ENCODE results near the gene SORCS1.

Gene SORCS1

DNA sequence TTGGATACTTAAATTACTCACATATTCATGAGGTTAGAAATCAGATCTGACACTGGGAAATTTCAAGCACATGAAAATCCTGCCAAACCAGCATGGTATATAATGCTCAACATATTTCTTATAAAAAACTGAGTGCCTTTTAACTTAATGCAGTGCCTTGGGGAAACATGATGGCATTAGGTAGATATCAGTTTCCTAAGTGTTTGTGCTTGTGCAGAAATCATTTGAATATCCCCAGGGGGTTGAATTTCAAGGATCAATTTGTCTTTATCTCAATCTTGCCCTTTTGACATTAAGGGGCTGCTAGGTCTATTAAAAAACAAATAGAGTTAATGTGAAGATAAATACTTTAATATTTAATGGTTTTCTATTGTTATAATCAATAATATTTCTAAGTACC, 396.3 kb downstream of the SORCS1 start:
- DNase-seq (ENCODE audit: low read depth) = no peak
- TF ChIP-seq, protein P1, sequence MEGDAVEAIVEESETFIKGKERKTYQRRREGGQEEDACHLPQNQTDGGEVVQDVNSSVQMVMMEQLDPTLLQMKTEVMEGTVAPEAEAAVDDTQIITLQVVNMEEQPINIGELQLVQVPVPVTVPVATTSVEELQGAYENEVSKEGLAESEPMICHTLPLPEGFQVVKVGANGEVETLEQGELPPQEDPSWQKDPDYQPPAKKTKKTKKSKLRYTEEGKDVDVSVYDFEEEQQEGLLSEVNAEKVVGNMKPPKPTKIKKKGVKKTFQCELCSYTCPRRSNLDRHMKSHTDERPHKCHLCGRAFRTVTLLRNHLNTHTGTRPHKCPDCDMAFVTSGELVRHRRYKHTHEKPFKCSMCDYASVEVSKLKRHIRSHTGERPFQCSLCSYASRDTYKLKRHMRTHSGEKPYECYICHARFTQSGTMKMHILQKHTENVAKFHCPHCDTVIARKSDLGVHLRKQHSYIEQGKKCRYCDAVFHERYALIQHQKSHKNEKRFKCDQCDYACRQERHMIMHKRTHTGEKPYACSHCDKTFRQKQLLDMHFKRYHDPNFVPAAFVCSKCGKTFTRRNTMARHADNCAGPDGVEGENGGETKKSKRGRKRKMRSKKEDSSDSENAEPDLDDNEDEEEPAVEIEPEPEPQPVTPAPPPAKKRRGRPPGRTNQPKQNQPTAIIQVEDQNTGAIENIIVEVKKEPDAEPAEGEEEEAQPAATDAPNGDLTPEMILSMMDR (conservative IDR thresholded peaks at IDR 0.05; ENCODE audit: low read depth, low read length) = no peak

DNA sequence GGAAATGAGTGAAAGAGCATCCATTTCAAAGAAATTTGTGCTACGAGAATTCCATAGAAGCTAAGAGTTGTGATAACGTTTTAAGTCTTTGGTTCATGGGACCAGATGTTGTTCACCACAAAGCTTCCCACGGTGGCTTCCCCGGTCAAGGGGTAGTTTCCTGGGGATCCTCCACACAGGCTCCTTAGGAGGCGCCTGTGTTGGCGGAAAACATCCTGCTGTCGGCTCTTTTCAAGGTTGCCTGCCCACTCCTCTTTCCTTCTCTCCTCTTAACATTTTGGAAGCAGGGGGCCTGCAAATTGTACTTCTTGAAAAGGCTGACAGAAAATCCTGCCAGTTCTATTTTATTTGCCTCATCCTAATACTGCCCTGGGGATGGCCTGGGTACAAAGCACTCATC, 398.6 kb downstream of the SORCS1 start:
- DNase-seq (ENCODE audit: low read depth) = no peak
- TF ChIP-seq, protein P1 (conservative IDR thresholded peaks at IDR 0.05; ENCODE audit: low read depth, low read length) = no peak
- H3K4me3 ChIP-seq (ENCODE audit: low read length) = no peak overlapping the region

More for the DNA sequence above, 396.3 kb downstream of the SORCS1 start:
- no peak overlapping the region for H3K4me3 ChIP-seq (ENCODE audit: low read length)

DNA sequence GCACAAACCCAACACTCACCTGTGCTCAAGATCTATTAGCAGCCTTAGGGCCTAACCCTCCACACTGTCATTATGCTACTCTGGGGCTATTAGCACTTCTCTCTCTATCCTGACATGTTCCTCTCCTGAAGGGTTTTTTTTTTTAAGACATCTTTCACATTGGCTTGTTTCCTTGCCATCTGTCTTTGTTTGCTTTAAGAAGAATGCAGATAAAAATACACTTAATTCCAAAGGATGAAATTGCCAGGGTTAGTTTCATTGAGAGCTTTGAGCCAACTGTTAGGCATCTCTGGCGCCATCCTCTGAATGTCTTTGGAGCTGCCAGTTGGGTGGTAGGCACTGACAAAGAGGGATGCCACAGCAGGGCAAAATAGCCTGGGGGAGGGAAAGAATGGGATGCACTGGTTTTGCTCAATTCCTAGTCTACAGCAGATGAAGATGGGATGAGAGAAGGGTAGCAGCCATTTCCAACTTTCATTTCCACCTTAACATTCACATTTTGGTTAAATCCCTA, 399.2 kb downstream of the SORCS1 start:
- no peak overlapping the region for H3K4me3 ChIP-seq (ENCODE audit: low read length)
- TF ChIP-seq, protein P1 (conservative IDR thresholded peaks at IDR 0.05; ENCODE audit: low read depth, low read length) = no peak
- DNase-seq (ENCODE audit: low read depth) = no peak

DNA sequence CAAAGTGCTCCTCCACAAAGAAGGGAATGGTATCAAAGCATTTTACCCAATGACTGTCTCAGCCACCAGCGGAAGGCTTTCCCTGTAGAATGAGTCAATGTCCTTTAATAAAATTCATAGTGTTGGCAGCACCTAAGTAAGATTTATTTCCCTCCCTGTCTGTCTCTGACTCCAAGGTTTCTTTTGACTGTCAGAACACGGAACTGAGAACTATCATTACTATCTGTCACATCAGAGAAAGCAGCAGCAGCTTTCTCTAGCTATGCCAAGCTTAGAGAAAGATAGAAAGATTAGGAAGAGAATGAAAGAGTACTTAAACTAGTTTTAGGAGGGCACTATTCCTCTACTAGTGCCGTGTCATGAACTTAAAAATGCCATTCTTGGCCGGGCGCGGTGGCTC, 400.1 kb downstream of the SORCS1 start:
- TF ChIP-seq, protein P1 (conservative IDR thresholded peaks at IDR 0.05; ENCODE audit: low read depth, low read length) = no peak
- H3K4me3 ChIP-seq (ENCODE audit: low read length) = no peak overlapping the region
- DNase-seq (ENCODE audit: low read depth) = no peak

DNA sequence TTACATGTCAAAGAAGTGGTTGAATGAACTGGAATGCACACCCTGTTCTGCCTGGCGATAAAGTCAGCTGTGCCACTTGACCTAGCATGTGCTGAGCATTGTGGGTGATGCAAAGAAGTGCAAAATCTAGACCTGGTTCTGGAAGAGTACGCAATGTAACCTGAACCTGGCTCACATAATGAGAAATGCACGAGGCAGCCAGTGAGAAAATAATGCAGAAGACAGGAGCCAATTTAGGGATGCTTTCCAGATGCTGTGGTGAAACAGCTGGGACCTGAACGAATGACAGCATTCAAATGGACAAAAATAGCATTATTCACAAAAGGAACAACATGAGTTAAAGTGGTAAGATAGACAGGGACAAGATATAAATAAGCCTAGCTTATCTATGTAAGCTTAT, 402.6 kb downstream of the SORCS1 start:
- TF ChIP-seq, protein P1 (conservative IDR thresholded peaks at IDR 0.05; ENCODE audit: low read depth, low read length) = no peak
- no peak for DNase-seq (ENCODE audit: low read depth)
- no peak overlapping the region for H3K4me3 ChIP-seq (ENCODE audit: low read length)

DNA sequence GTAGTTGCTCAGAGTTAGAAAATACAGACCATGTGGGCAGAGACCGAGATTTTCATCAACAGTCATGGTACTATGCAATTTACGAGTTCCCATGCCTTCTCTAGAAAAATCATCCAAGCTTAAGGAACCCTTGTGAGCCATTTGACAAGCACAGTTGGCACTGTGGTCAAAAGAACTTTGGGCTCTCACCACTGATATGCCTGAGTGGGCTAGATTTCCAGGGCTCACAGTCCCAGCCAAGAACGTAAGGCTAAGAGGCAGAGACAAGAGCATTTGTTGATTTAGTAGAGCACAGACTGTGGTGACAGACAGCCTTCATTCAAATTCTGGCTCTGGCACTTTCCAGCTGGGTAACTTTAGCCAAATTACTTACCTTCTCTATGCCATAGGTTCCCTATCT, 407.0 kb downstream of the SORCS1 start:
- no peak for DNase-seq (ENCODE audit: low read depth)
- TF ChIP-seq, protein P1 (conservative IDR thresholded peaks at IDR 0.05; ENCODE audit: low read depth, low read length) = no peak
- H3K4me3 ChIP-seq (ENCODE audit: low read length) = no peak overlapping the region

DNA sequence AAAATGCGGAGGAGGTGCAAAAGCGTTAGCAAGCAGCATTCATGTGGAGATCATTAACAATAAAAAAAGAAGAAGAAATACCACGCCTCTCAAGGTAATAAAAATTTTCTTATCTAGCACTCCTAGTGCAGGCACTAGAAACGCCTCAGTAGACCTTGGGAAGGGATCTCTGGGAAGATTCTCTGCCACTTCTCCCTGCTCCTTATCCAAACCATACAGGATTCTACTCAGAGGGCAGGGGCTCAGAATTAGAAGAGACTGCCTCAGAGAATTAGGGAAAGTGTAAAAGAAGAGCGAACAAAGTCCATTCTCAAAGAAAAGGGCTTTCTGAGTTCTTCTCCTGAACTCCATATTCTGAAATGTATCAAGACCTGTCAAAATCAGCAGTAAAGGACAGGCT, 413.4 kb downstream of the SORCS1 start:
- no peak for DNase-seq (ENCODE audit: low read depth)
- H3K4me3 ChIP-seq (ENCODE audit: low read length) = no peak overlapping the region
- TF ChIP-seq, protein P1 (conservative IDR thresholded peaks at IDR 0.05; ENCODE audit: low read depth, low read length) = no peak

Data from retinal pigment epithelial cell (primary cell).